GM12878 (cell line): ENCODE data around the gene VSIG10. TPM values are rescaled to one million over a fixed set of nuclear protein-coding genes. Genes with fewer than 3 reads are reported as not detected.

Experiments used
- ATAC-seq: fragments of 200-7000 bp; cut with Tn5 transposase; 3 replicates; pipeline ENCODE4 v1.9.1; 2020; ENCODE audit warnings: mild to moderate bottlenecking, moderate library complexity
- BruUV-seq: library from RNA; stranded (reverse); fragments of 400-500 nt; replicated peaks from 2 replicates; lab custom pipeline; 2021; lab: Mats Ljungman, UMichigan
- CTCF ChIA-PET: fragments of 300-600 bp; sonication (Branson Sonifier 250); formaldehyde crosslinking; extraction: SDS; loops from one replicate; lab custom pipeline; 2021; ENCODE audit warnings: inconsistent platforms; lab: Yijun Ruan, JAX
- POLR2A ChIA-PET: fragments of 350-600 bp; formaldehyde crosslinking; extraction: SDS; loops from one replicate; lab custom pipeline; 2021; ENCODE audit warnings: inconsistent platforms; lab: Charles Lee
- RAD21 ChIA-PET: fragments of 300-600 bp; sonication (Branson Sonifier 250); formaldehyde crosslinking; loops from one replicate; lab custom pipeline; 2023; ENCODE audit warnings: antibody characterized with exemption; ENCODE audit not compliant: unreplicated experiment; lab: Charles Lee
- SMC1A ChIA-PET: fragments of 300-600 bp; sonication (Branson Sonifier 250); formaldehyde crosslinking; loops from one replicate; lab custom pipeline; 2023; ENCODE audit not compliant: unreplicated experiment, uncharacterized antibody; lab: Charles Lee
- DNase-seq: peaks from one replicate; pipeline ENCODE4 v3.0.0-alpha.2; 2011; ENCODE audit warnings: low read depth, low spot score
- FAIRE-seq: peaks from 3 replicates; lab custom pipeline; 2011; peaks lifted over from hg19 to GRCh38; lab: Jason Lieb, UNC
- H2AFZ ChIP-seq: 2 replicates; pipeline ENCODE4 v1.6.0; 2011; ENCODE audit warnings: low read depth, low read length, control low read depth; ENCODE audit not compliant: control insufficient read depth
- H3K27ac ChIP-seq: 2 replicates; pipeline ENCODE4 v1.5.1; 2011; ENCODE audit warnings: control low read depth; ENCODE audit not compliant: control insufficient read depth, insufficient read depth
- H3K27me3 ChIP-seq, 2 experiments: replicated peaks in 1 of 2; 2 replicates each; pipeline versions ENCODE4 v1.6.0 to v1.6.1; 2011; ENCODE audit warnings: low read length in 1 of 2; ENCODE audit not compliant: control insufficient read depth in 2 of 2, insufficient read depth in 2 of 2
- H3K36me3 ChIP-seq, 2 experiments: 2 replicates each; pipeline ENCODE4 v1.5.1; 2011; ENCODE audit warnings: low read length in 1 of 2; ENCODE audit not compliant: control insufficient read depth in 2 of 2, insufficient read depth in 2 of 2
- H3K4me1 ChIP-seq: 2 replicates; pipeline ENCODE4 v1.6.1; 2011; ENCODE audit warnings: mild to moderate bottlenecking, low read length, moderate library complexity, mixed read lengths; ENCODE audit not compliant: control insufficient read depth, insufficient read depth
- H3K4me2 ChIP-seq: 2 replicates; pipeline ENCODE4 v1.6.0; 2011; ENCODE audit warnings: control low read depth; ENCODE audit not compliant: control insufficient read depth, insufficient read depth
- H3K4me3 ChIP-seq: fragments of 200-600 bp; sonication (generic); 2 replicates; pipeline ENCODE4 v1.5.1; 2016
- H3K79me2 ChIP-seq: 2 replicates; pipeline ENCODE4 v1.6.0; 2011; ENCODE audit warnings: low read length; ENCODE audit not compliant: control insufficient read depth, insufficient read depth
- H3K9ac ChIP-seq: 2 replicates; pipeline ENCODE4 v1.8.0; 2011; ENCODE audit warnings: low read length, control low read depth, mixed read lengths; ENCODE audit not compliant: control insufficient read depth, insufficient read depth
- H3K9me3 ChIP-seq: replicated peaks from 3 replicates; pipeline ENCODE4 v1.5.1; 2011; ENCODE audit warnings: mild to moderate bottlenecking, low read length; ENCODE audit not compliant: control insufficient read depth, insufficient read depth
- H4K20me1 ChIP-seq: 2 replicates; pipeline ENCODE4 v1.6.0; 2011; ENCODE audit not compliant: control insufficient read depth, insufficient read depth
- ASH2L ChIP-seq: fragments of 300-600, 200-600 bp; sonication (generic); IDR thresholded peaks from 2 replicates; pipeline ENCODE4 v1.6.1; 2017; ENCODE audit warnings: low read depth, mild to moderate bottlenecking, borderline replicate concordance
- EGR1 ChIP-seq, 2 experiments: IDR thresholded peaks; 1 replicate in 1 of 2; 2 replicates in 1 of 2; pipeline ENCODE4 v1.6.1; 2011 to 2012; ENCODE audit warnings: low read depth in 2 of 2, low read length in 2 of 2, borderline replicate concordance in 1 of 2, mild to moderate bottlenecking in 1 of 2, moderate library complexity in 1 of 2
- ELK1 ChIP-seq: IDR thresholded peaks from 2 replicates; pipeline ENCODE4 v1.6.1; 2012; ENCODE audit warnings: low read depth, low read length, improper control_type of control experiment
- GABPA ChIP-seq: IDR thresholded peaks from 2 replicates; pipeline ENCODE4 v1.6.1; 2014; ENCODE audit warnings: antibody characterized with exemption, low read depth, mild to moderate bottlenecking, inconsistent platforms
- HDGF ChIP-seq: fragments of 450-650 bp; IDR thresholded peaks from 2 replicates; pipeline ENCODE4 v1.6.1; 2016; ENCODE audit warnings: antibody characterized with exemption
- MXI1 ChIP-seq: fragments of 150-350 bp; IDR thresholded peaks from 2 replicates; pipeline ENCODE4 v1.6.1; 2011; ENCODE audit warnings: low read depth, mild to moderate bottlenecking, inconsistent platforms, low read length, improper control_type of control experiment
- NFIC ChIP-seq: IDR thresholded peaks from 2 replicates; pipeline ENCODE4 v1.6.1; 2012; ENCODE audit warnings: low read depth, mild to moderate bottlenecking, inconsistent platforms, low read length, moderate library complexity
- PAX8 ChIP-seq: fragments of 450-650 bp; IDR thresholded peaks from 2 replicates; pipeline ENCODE4 v1.6.1; 2017; ENCODE audit warnings: mild to moderate bottlenecking, moderate library complexity
- SIN3A ChIP-seq: IDR thresholded peaks from 2 replicates; pipeline ENCODE4 v1.6.1; 2012; ENCODE audit warnings: low read depth, low read length, improper control_type of control experiment
- SKIL ChIP-seq: fragments of 450-650 bp; IDR thresholded peaks from 2 replicates; pipeline ENCODE4 v1.6.1; 2017; ENCODE audit warnings: mild to moderate bottlenecking, low read depth, inconsistent platforms; ENCODE audit not compliant: poor library complexity, severe bottlenecking
- YY1 ChIP-seq: IDR thresholded peaks from 2 replicates; pipeline ENCODE4 v1.6.1; 2011; ENCODE audit warnings: low read depth, mild to moderate bottlenecking, low read length
- ZBED1 ChIP-seq: IDR thresholded peaks from 2 replicates; pipeline ENCODE4 v1.6.1; 2016; ENCODE audit warnings: borderline replicate concordance
- ZNF384 ChIP-seq: IDR thresholded peaks from 2 replicates; pipeline ENCODE4 v1.6.1; 2012; ENCODE audit warnings: low read depth, mild to moderate bottlenecking, low read length, improper control_type of control experiment, borderline replicate concordance
- ZNF687 ChIP-seq: fragments of 450-650 bp; IDR thresholded peaks from 2 replicates; pipeline ENCODE4 v1.6.1; 2017; ENCODE audit warnings: mild to moderate bottlenecking, moderate library complexity
- WGBS: methylation state at CpG from one replicate; pipeline ENCODE4 v1.1.6; 2016; ENCODE audit warnings: low lambda C conversion rate; ENCODE audit not compliant: insufficient replicate concordance, insufficient coverage; ENCODE audit errors: missing lambda C conversion rate; 5-methylcytosine and 5-hydroxymethylcytosine counted together
- in situ Hi-C: fragments of 300-500 bp; cut with MboI; formaldehyde crosslinking; loops from 9 replicates; pipeline ENCODE4 v1.14.3; 2018; ENCODE audit warnings: mixed read lengths
- intact Hi-C: fragments of 100-400 bp; cut with micrococcal nuclease; formaldehyde crosslinking; loops from one replicate; pipeline ENCODE4 v1.14.2; 2022; ENCODE audit not compliant: unreplicated experiment
- polyA plus RNA-seq, 11 experiments: library from polyadenylated mRNA; depleted of rRNA in 4 of 11; unstranded in 6 of 11; stranded (reverse) in 5 of 11; fragments of >200 nt; fragmentation: Nextera tagmentation in 4 of 11; fragmentation: Illumina TruSeq in 1 of 11; extraction: Ambion mirVana in 4 of 11; extraction: Trizol in 1 of 11; gene quantifications; 1 replicate in 1 of 11; 2 replicates in 10 of 11; pipeline versions ENCODE4 v1.2.1 to v1.2.3, GENCODE V29; 2011 to 2016; ENCODE audit warnings: inconsistent platforms in 2 of 11, missing spikeins in 2 of 11, low read depth in 1 of 11
- total RNA-seq, 4 experiments: library from RNA; depleted of rRNA in 3 of 4; stranded (reverse); fragments of >200 nt in 3 of 4; fragmentation: Illumina TruSeq in 1 of 4; extraction: Trizol in 1 of 4; gene quantifications; 2 replicates each; pipeline versions ENCODE4 v1.2.1 to v1.2.3, GENCODE V29; 2013 to 2021
- TF ChIP-seq, protein P1 (sequence below): fragments of 450-650 bp; IDR thresholded peaks from 2 replicates; pipeline ENCODE4 v1.6.1; 2016; ENCODE audit warnings: mild to moderate bottlenecking

Gene VSIG10
- total and polyA plus RNA-seq, 10 of the 15 experiments (the other 5 are each of a cell fraction or from before 2014, with no cell fraction given) = 3.4 to 10.2 (median 5.8) TPM

- FAIRE-seq = no peak
- in situ Hi-C loops = no loop called here
- Histone ChIP-seq H3K36me3 (peaks cover 0 to 15% of the 10 kb centered on the region in 2 experiments; a peak in 2 of 4 replicates), H3K4me1 (no peaks in the 10 kb centered on the region), H3K9ac (no peak overlapping the region), H3K9me3 (no peaks in the 10 kb centered on the region; the same call in 2 of the 3 replicates), H3K27me3 (no peaks in the 10 kb centered on the region), H3K4me2 (no peak overlapping the region), H4K20me1 (no peaks in the 10 kb centered on the region), H3K4me3 (no peak overlapping the region), H2AFZ (no peak overlapping the region), H3K27ac (no peak overlapping the region), H3K79me2 (peaks cover 2% of the 10 kb centered on the region)
- intact Hi-C loops = no loop called here
- no peak for ATAC-seq
- ChIA-PET RAD21 (no interaction called here), CTCF (interaction anchor here (0.7 to 1.5 kb wide), 3 partner anchors 16 to 265 kb away, joined by 3 read pairs; no protein-coding TSS in a partner anchor), POLR2A (no interaction called here), SMC1A (no interaction called here)
- WGBS = 79% methylated on average over 12 of the region's 12 CpGs
- no peak for DNase-seq
- BruUV-seq = no TSS peak
- no peak for TF ChIP-seq ZNF384
- TF ChIP-seq ZNF687 = no peak
- TF ChIP-seq GABPA = no peak
- no peak for TF ChIP-seq SKIL
- no peak for TF ChIP-seq PAX8
- TF ChIP-seq HDGF = no peak
- TF ChIP-seq NFIC = no peak
- TF ChIP-seq, protein P1, sequence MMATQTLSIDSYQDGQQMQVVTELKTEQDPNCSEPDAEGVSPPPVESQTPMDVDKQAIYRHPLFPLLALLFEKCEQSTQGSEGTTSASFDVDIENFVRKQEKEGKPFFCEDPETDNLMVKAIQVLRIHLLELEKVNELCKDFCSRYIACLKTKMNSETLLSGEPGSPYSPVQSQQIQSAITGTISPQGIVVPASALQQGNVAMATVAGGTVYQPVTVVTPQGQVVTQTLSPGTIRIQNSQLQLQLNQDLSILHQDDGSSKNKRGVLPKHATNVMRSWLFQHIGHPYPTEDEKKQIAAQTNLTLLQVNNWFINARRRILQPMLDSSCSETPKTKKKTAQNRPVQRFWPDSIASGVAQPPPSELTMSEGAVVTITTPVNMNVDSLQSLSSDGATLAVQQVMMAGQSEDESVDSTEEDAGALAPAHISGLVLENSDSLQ = no peak
- no peak for TF ChIP-seq YY1
- no peak for TF ChIP-seq ASH2L
- TF ChIP-seq SIN3A = no peak
- TF ChIP-seq ZBED1 = no peak
- no peak for TF ChIP-seq ELK1
- no peak for TF ChIP-seq MXI1
- no peak for TF ChIP-seq EGR1 (IDR thresholded peaks at IDR 0.05; ENCODE audit: borderline replicate concordance in 1 of 2, low read depth in 2 of 2, low read length in 2 of 2)
Observed at GRCh38 chr12:118050972-118051910, 52.6 kb downstream of the VSIG10 start.
